Measurements from ENCODE around the gene CCDC88B. TPM values are rescaled to one million over a fixed set of nuclear protein-coding genes. Genes with fewer than 3 reads are reported as not detected.

CCDC88B gene
- total and polyA plus RNA-seq, 8 donors = 4.7 to 35.7 (median 6.6) TPM

GRCh38 chr11:64349404-64349803, 9.4 kb downstream of the CCDC88B start:
- H3K27ac ChIP-seq = no peak overlapping the region
- no peak overlapping the region for H3K4me3 ChIP-seq
- H3K4me1 ChIP-seq = no peaks in the 10 kb centered on the region
- intact Hi-C loops (cut with DNase I) = no loop called here
- H3K27me3 ChIP-seq = no peaks in the 10 kb centered on the region
- DNase-seq = no peak
- no peak for ATAC-seq
- peaks cover 0 to 67% of the 10 kb centered on the region in 2 donors for H3K36me3 ChIP-seq
- H3K9me3 ChIP-seq = no peaks in the 10 kb centered on the region
- TF ChIP-seq, protein P1, sequence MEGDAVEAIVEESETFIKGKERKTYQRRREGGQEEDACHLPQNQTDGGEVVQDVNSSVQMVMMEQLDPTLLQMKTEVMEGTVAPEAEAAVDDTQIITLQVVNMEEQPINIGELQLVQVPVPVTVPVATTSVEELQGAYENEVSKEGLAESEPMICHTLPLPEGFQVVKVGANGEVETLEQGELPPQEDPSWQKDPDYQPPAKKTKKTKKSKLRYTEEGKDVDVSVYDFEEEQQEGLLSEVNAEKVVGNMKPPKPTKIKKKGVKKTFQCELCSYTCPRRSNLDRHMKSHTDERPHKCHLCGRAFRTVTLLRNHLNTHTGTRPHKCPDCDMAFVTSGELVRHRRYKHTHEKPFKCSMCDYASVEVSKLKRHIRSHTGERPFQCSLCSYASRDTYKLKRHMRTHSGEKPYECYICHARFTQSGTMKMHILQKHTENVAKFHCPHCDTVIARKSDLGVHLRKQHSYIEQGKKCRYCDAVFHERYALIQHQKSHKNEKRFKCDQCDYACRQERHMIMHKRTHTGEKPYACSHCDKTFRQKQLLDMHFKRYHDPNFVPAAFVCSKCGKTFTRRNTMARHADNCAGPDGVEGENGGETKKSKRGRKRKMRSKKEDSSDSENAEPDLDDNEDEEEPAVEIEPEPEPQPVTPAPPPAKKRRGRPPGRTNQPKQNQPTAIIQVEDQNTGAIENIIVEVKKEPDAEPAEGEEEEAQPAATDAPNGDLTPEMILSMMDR (IDR thresholded peaks at IDR 0.05) = no peak

DNA sequence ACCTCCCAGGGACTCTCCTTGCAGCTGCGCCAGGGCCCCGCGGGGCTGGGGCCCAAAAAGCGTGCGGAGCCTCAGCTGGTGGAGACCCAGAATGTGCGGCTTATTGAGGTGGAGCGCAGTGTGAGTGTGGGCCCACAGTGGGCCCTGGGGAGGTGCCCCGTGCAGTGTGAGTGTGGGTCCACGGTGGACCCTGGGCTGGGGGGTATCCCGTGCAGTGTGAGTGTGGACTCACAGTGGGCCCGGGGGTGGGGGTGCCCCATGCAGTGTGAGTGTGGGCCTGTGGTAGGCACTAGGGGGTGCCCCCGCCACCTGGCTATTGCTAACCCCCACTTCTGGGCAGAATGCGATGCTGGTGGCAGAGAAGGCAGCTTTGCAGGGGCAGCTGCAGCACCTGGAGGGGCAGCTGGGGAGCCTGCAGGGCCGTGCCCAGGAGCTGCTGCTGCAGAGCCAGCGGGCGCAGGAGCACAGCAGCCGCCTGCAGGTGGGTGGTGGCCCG, 11.2 kb downstream of the CCDC88B start:
- Histone ChIP-seq H3K9me3 (no peaks in the 10 kb centered on the region), H3K36me3 (peaks cover 0 to 57% of the 10 kb centered on the region in 2 donors), H3K27ac (no peak overlapping the region), H3K4me3 (no peak overlapping the region), H3K4me1 (peaks cover 0 to 10% of the 10 kb centered on the region in 2 donors), H3K27me3 (no peaks in the 10 kb centered on the region)
- intact Hi-C loops (cut with DNase I) = no loop called here
- TF ChIP-seq, protein P1 (IDR thresholded peaks at IDR 0.05) = no peak
- no peak for ATAC-seq
- DNase-seq = peak in 1 of 4 donors; percentile 70

GRCh38 chr11:64352099-64352994, 12.3 kb downstream of the CCDC88B start:
- peak in 1 of 4 donors; percentile 74 for DNase-seq
- TF ChIP-seq, protein P1 (IDR thresholded peaks at IDR 0.05) = no peak
- intact Hi-C loops (cut with DNase I) = no loop called here
- Histone ChIP-seq H3K27ac (no peak overlapping the region), H3K27me3 (no peaks in the 10 kb centered on the region), H3K36me3 (peaks cover 0 to 62% of the 10 kb centered on the region in 2 donors), H3K4me1 (peaks cover 0 to 14% of the 10 kb centered on the region in 2 donors), H3K9me3 (no peaks in the 10 kb centered on the region), H3K4me3 (no peak overlapping the region)
- no peak for ATAC-seq

- no peaks in the 10 kb centered on the region for H3K9me3 ChIP-seq
- ATAC-seq (no peak), DNase-seq (peak in 1 of 4 donors; percentile 76)
- intact Hi-C loops (cut with DNase I) = no loop called here
- H3K36me3 ChIP-seq = peaks cover 0 to 63% of the 10 kb centered on the region in 2 donors
- peaks cover 5 to 23% of the 10 kb centered on the region in 2 donors for H3K4me1 ChIP-seq
- H3K27me3 ChIP-seq = no peaks in the 10 kb centered on the region
- TF ChIP-seq, protein P1 (IDR thresholded peaks at IDR 0.05) = no peak
- no peak overlapping the region for H3K4me3 ChIP-seq
- H3K27ac ChIP-seq = no peak overlapping the region
Measured at GRCh38 chr11:64352995-64353714, 13.2 kb downstream of the CCDC88B start.

Data from left lung (tissue), 10 donors.